PFSK-1 (cell line): ENCODE measurements around the gene ZFP14.

Source experiments
- FOXP2 ChIP-seq: optimal IDR thresholded peaks from 2 replicates; pipeline ENCODE3; 2011; ENCODE audit warnings: borderline replicate concordance, control low read depth, inconsistent platforms; ENCODE audit not compliant: insufficient read depth; ENCODE audit errors: extremely low read length, extremely low read depth
- POLR2AphosphoS5 ChIP-seq: IDR thresholded peaks from 2 replicates; pipeline ENCODE4 v1.6.1; 2012; ENCODE audit warnings: low read depth, mild to moderate bottlenecking, control low read depth, low read length, moderate library complexity
- SIN3A ChIP-seq: IDR thresholded peaks from 2 replicates; pipeline ENCODE4 v1.6.1; 2012; ENCODE audit warnings: mild to moderate bottlenecking, low read length, moderate library complexity, borderline replicate concordance; ENCODE audit not compliant: insufficient read depth
- TAF1 ChIP-seq: IDR thresholded peaks from 2 replicates; pipeline ENCODE4 v1.6.1; 2012; ENCODE audit warnings: low read length, control low read depth, borderline replicate concordance; ENCODE audit not compliant: insufficient read depth
- TF ChIP-seq, protein P1 (sequence below), 2 experiments: IDR thresholded peaks; 2 replicates each; pipeline versions ENCODE4 v1.6.1 to v1.8.0; 2011 to 2012; ENCODE audit warnings: low read depth in 2 of 2, low read length in 2 of 2, control low read depth in 1 of 2, inconsistent platforms in 1 of 2, mild to moderate bottlenecking in 1 of 2, moderate library complexity in 1 of 2; ENCODE audit not compliant: insufficient read depth in 1 of 2

GRCh38 chr19:36340786-36341372, 38.1 kb downstream of the ZFP14 start:
- TF ChIP-seq TAF1 (no peak), POLR2AphosphoS5 (no peak), SIN3A (no peak), FOXP2 (no peak)
- TF ChIP-seq, protein P1, sequence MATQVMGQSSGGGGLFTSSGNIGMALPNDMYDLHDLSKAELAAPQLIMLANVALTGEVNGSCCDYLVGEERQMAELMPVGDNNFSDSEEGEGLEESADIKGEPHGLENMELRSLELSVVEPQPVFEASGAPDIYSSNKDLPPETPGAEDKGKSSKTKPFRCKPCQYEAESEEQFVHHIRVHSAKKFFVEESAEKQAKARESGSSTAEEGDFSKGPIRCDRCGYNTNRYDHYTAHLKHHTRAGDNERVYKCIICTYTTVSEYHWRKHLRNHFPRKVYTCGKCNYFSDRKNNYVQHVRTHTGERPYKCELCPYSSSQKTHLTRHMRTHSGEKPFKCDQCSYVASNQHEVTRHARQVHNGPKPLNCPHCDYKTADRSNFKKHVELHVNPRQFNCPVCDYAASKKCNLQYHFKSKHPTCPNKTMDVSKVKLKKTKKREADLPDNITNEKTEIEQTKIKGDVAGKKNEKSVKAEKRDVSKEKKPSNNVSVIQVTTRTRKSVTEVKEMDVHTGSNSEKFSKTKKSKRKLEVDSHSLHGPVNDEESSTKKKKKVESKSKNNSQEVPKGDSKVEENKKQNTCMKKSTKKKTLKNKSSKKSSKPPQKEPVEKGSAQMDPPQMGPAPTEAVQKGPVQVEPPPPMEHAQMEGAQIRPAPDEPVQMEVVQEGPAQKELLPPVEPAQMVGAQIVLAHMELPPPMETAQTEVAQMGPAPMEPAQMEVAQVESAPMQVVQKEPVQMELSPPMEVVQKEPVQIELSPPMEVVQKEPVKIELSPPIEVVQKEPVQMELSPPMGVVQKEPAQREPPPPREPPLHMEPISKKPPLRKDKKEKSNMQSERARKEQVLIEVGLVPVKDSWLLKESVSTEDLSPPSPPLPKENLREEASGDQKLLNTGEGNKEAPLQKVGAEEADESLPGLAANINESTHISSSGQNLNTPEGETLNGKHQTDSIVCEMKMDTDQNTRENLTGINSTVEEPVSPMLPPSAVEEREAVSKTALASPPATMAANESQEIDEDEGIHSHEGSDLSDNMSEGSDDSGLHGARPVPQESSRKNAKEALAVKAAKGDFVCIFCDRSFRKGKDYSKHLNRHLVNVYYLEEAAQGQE (IDR thresholded peaks at IDR 0.05; ENCODE audit: insufficient read depth in 1 of 2, low read depth in 2 of 2, low read length in 2 of 2): no peak
